BE2C (cell line): ENCODE data around the gene POU3F2.

Source experiments
- DNase-seq: peaks from one replicate; pipeline ENCODE4 v3.0.0-alpha.2; 2020
- H3K27me3 ChIP-seq: fragments of 250-450 bp; sonication (Bioruptor Pico); 2 replicates; pipeline ENCODE4 v1.5.1; 2020; ENCODE audit warnings: mild to moderate bottlenecking
- H3K36me3 ChIP-seq: fragments of 250-450 bp; sonication (Bioruptor Pico); 2 replicates; pipeline ENCODE4 v1.5.1; 2020; ENCODE audit warnings: mild to moderate bottlenecking
- H3K4me1 ChIP-seq: fragments of 250-450 bp; sonication (Bioruptor Pico); 2 replicates; pipeline ENCODE4 v1.5.1; 2020
- H3K4me3 ChIP-seq: 2 replicates; pipeline ENCODE4 v1.5.1; 2011; ENCODE audit warnings: low read depth, low read length
- H3K9me3 ChIP-seq: fragments of 250-450 bp; sonication (Bioruptor Pico); 2 replicates; pipeline ENCODE4 v1.5.1; 2020
- TF ChIP-seq, protein P1 (sequence below): IDR thresholded peaks from 2 replicates; pipeline ENCODE4 v1.5.1; 2012; ENCODE audit warnings: mild to moderate bottlenecking, low read depth, low read length

Gene POU3F2

DNA sequence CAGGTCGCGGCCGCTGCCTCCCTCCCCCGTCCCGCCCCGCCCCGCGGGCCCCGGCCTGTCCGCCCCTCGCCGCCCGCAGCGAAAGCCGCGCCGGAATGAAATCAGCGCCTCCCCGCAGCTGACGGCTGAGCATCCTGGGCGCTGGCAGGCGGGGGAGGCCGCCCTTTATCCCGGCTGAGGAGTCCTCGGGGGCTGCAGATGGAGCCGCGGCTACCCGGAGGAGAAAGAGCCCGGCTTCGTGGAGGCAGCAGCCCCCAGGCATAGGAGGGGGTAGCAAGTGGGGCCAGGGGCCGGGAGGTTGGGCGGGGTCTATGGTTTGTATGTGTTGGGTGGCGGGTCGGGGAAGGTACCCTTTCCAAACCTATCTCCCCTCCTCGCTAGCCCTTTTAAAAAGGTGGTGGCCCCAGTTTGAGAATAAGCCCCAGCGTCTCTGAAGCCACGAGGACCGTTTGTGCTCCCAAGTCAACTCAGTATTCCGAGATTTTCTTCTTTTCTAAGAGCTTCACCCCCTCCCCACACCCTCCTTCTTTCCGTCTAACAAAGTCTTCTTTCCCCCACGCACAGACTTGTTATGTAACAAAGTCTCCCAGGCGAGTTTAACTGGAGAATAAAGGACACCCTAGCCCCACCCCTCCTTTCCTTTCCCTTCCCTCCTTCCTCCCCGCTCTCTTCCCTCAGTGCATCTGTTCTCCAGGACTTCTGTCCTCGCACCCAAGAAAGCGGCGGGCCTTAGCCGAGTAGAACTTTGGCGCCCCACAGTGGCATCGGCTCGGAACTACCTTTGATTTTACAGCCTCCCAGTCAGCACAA lies 11.0 kb downstream of the POU3F2 start:
- peak overlapping the region; percentile 53 for H3K4me3 ChIP-seq
- H3K9me3 ChIP-seq, result no peaks in the 10 kb centered on the region
- no peaks in the 10 kb centered on the region for H3K4me1 ChIP-seq
- no peaks in the 10 kb centered on the region for H3K36me3 ChIP-seq
- DNase-seq, result peak; percentile 81
- peaks cover 91% of the 10 kb centered on the region for H3K27me3 ChIP-seq
- TF ChIP-seq, protein P1, sequence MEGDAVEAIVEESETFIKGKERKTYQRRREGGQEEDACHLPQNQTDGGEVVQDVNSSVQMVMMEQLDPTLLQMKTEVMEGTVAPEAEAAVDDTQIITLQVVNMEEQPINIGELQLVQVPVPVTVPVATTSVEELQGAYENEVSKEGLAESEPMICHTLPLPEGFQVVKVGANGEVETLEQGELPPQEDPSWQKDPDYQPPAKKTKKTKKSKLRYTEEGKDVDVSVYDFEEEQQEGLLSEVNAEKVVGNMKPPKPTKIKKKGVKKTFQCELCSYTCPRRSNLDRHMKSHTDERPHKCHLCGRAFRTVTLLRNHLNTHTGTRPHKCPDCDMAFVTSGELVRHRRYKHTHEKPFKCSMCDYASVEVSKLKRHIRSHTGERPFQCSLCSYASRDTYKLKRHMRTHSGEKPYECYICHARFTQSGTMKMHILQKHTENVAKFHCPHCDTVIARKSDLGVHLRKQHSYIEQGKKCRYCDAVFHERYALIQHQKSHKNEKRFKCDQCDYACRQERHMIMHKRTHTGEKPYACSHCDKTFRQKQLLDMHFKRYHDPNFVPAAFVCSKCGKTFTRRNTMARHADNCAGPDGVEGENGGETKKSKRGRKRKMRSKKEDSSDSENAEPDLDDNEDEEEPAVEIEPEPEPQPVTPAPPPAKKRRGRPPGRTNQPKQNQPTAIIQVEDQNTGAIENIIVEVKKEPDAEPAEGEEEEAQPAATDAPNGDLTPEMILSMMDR, result peak; percentile 89

DNA sequence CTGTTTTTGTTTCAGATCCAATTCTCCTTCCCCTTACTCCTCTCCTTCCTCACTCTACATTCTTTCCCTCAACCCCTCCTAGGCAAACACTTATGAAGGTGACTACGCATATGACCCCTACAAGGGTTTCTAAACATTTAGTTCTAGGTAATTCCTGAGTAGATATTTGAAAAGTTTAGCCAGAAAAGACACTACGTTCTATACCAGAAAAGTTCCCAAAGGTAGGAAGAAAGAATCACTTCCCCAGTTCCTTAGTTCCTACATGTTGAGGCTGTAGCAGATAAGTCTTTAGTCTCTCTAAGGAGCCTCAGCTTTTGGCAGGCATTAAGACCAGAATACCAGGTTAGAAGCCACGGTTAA lies 11.6 kb downstream of the POU3F2 start:
- DNase-seq, result no peak
- TF ChIP-seq, protein P1, result no peak
- no peak overlapping the region for H3K4me3 ChIP-seq
- H3K27me3 ChIP-seq, result peaks cover 90% of the 10 kb centered on the region
- H3K36me3 ChIP-seq, result no peaks in the 10 kb centered on the region
- H3K9me3 ChIP-seq, result no peaks in the 10 kb centered on the region
- no peaks in the 10 kb centered on the region for H3K4me1 ChIP-seq

DNA sequence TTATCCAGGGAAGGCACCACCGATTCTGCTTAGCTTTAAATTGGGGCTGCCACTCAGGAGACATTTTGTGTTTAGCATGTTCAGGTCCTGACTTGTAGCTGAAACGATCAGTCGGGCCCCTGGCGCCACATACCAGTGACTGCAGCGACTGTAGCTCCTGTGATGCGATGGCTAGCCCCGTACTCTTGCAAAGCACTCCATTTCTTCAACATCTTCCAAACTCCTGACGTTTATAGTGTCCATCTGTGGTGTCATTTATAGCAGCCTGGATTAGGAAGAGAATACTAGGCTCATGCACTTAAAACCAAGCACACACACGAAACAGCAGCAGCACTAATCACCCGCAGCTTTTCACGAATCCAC lies 13.0 kb downstream of the POU3F2 start:
- Histone ChIP-seq H3K36me3 (no peaks in the 10 kb centered on the region), H3K4me3 (peak overlapping the region; percentile 49), H3K9me3 (no peaks in the 10 kb centered on the region), H3K4me1 (no peaks in the 10 kb centered on the region), H3K27me3 (peaks cover 81% of the 10 kb centered on the region)
- TF ChIP-seq, protein P1, result no peak
- DNase-seq, result no peak

- Histone ChIP-seq H3K4me3 (peak overlapping the region; percentile 49), H3K36me3 (no peaks in the 10 kb centered on the region), H3K9me3 (no peaks in the 10 kb centered on the region), H3K27me3 (peaks cover 75% of the 10 kb centered on the region), H3K4me1 (no peaks in the 10 kb centered on the region)
- TF ChIP-seq, protein P1, result peak; percentile 46
- peak; percentile 40 for DNase-seq
These were observed 13.6 kb downstream of the POU3F2 start for GRCh38 chr6:98847779-98848538.

- Histone ChIP-seq H3K4me1 (no peaks in the 10 kb centered on the region), H3K36me3 (no peaks in the 10 kb centered on the region), H3K4me3 (no peak overlapping the region), H3K27me3 (peaks cover 68% of the 10 kb centered on the region), H3K9me3 (no peaks in the 10 kb centered on the region)
- TF ChIP-seq, protein P1, result no peak
- DNase-seq, result no peak
These were observed 14.3 kb downstream of the POU3F2 start for GRCh38 chr6:98848539-98849242.
